Tongue (tissue), 2 donors: ENCODE measurements around the gene PPP3R1. TPM values are rescaled to one million over a fixed set of nuclear protein-coding genes. Genes with fewer than 3 reads are reported as not detected.
A peak's percentile ranks its signal among the peaks of the same experiment; 100 is the strongest.

Experiments used
- DNase-seq: peaks from one replicate; pipeline ENCODE4 v3.0.0-alpha.2; 2015
- total RNA-seq: library from RNA; depleted of rRNA; stranded (reverse); fragments of >200 nt; gene quantifications from one replicate; pipeline ENCODE4 v1.2.3, GENCODE V29; 2014

PPP3R1 gene
- total RNA-seq, 1 donor from 2014 or later, result 57.1 TPM

GRCh38 chr2:68256093-68256450 lies 3.7 kb upstream of the PPP3R1 start:
- DNase-seq, result no peak

GRCh38 chr2:68253219-68254068 lies 1.1 kb upstream of the PPP3R1 start:
- DNase-seq, result no peak

GRCh38 chr2:68251855-68252399 lies 405 bp downstream of the PPP3R1 start:
- DNase-seq, result no peak

- DNase-seq, result peak; percentile 90
These were observed 1.0 kb downstream of the PPP3R1 start for GRCh38 chr2:68251187-68251854.

GRCh38 chr2:68250652-68251186 lies 1.6 kb downstream of the PPP3R1 start:
- no peak for DNase-seq

GRCh38 chr2:68250196-68250595 lies 2.1 kb downstream of the PPP3R1 start:
- DNase-seq, result no peak

GRCh38 chr2:68248806-68249205 lies 3.5 kb downstream of the PPP3R1 start:
- no peak for DNase-seq

GRCh38 chr2:68248361-68248760 lies 4.0 kb downstream of the PPP3R1 start:
- DNase-seq, result no peak

- no peak for DNase-seq
These were observed 5.9 kb downstream of the PPP3R1 start for GRCh38 chr2:68246396-68246795.

- no peak for DNase-seq
These were observed 6.7 kb downstream of the PPP3R1 start for GRCh38 chr2:68245672-68246071.

GRCh38 chr2:68245066-68245465 lies 7.3 kb downstream of the PPP3R1 start:
- no peak for DNase-seq

GRCh38 chr2:68244456-68244855 lies 7.9 kb downstream of the PPP3R1 start:
- DNase-seq, result no peak

- no peak for DNase-seq
These were observed 10.6 kb downstream of the PPP3R1 start for GRCh38 chr2:68241732-68242131.

- no peak for DNase-seq
These were observed 11.9 kb downstream of the PPP3R1 start for GRCh38 chr2:68240446-68240845.

- DNase-seq, result no peak
These were observed 13.1 kb downstream of the PPP3R1 start for GRCh38 chr2:68238955-68239822.

- no peak for DNase-seq
These were observed 14.3 kb downstream of the PPP3R1 start for GRCh38 chr2:68237976-68238580.

GRCh38 chr2:68237404-68237803 lies 14.9 kb downstream of the PPP3R1 start:
- DNase-seq, result no peak

- no peak for DNase-seq
These were observed 15.5 kb downstream of the PPP3R1 start for GRCh38 chr2:68236876-68237275.

GRCh38 chr2:68236103-68236734 lies 16.1 kb downstream of the PPP3R1 start:
- DNase-seq, result no peak

- DNase-seq, result no peak
These were observed 17.2 kb downstream of the PPP3R1 start for GRCh38 chr2:68235090-68235489.

GRCh38 chr2:68234405-68234804 lies 17.9 kb downstream of the PPP3R1 start:
- DNase-seq, result no peak

GRCh38 chr2:68231061-68231372 lies 21.3 kb downstream of the PPP3R1 start:
- peak; percentile 19 for DNase-seq
